ENCODE data around the gene PHYKPL. TPM values are rescaled to one million over a fixed set of nuclear protein-coding genes. Genes with fewer than 3 reads are reported as not detected.

Gene PHYKPL
- total and polyA plus RNA-seq, 7 donors = 26.0 to 121 (median 47.6) TPM

GRCh38 chr5:178252258-178252657 is 19.7 kb upstream of the PHYKPL start:
- TF ChIP-seq EP300 (IDR thresholded peaks at IDR 0.05) (no peak), POLR2AphosphoS5 (IDR thresholded peaks at IDR 0.05) (no peak), CTCF (IDR thresholded peaks at IDR 0.05) (no peak), POLR2A (IDR thresholded peaks at IDR 0.05) (no peak)
- Histone ChIP-seq H3K36me3 (no peaks in the 10 kb centered on the region), H3K27ac (no peak overlapping the region), H3K4me3 (no peak overlapping the region), H3K27me3 (no peaks in the 10 kb centered on the region), H3K9me3 (no peaks in the 10 kb centered on the region), H3K4me1 (no peaks in the 10 kb centered on the region)
- 70 to 79% methylated on average over 8 of the region's 8 CpGs for WGBS, 2 donors
- DNase-seq = no peak
- intact Hi-C loops (cut with DNase I) = no loop called here

DNA sequence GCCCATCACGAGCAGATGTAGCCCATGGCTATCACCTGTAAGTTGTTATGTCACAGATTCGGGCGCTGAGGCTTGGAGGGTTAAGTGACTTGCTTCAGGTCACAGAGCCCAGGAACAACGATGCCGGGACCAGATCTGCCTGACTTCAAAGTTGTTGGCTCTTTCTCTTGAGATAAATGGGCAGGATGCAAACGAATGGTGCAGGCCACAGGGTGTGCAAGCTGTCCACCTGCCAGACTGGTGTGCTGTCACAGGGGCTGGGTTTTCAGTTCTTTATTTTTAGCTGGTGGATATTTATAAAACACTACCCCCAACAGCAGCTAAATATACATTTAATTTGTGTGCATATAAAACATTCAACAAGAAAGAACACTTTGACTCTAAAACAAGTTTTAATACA is 17.7 kb upstream of the PHYKPL start:
- Histone ChIP-seq H3K9me3 (no peaks in the 10 kb centered on the region), H3K4me3 (no peak overlapping the region), H3K36me3 (no peaks in the 10 kb centered on the region), H3K4me1 (no peaks in the 10 kb centered on the region), H3K27me3 (no peaks in the 10 kb centered on the region), H3K27ac (no peak overlapping the region)
- intact Hi-C loops (cut with DNase I) = no loop called here
- 68 to 83% methylated on average over 6 of the region's 6 CpGs for WGBS, 2 donors
- no peak for DNase-seq
- TF ChIP-seq CTCF (IDR thresholded peaks at IDR 0.05) (no peak), POLR2A (IDR thresholded peaks at IDR 0.05) (no peak), POLR2AphosphoS5 (IDR thresholded peaks at IDR 0.05) (no peak), EP300 (IDR thresholded peaks at IDR 0.05) (no peak)

GRCh38 chr5:178249191-178249989 is 16.8 kb upstream of the PHYKPL start:
- H3K9me3 ChIP-seq = no peaks in the 10 kb centered on the region
- no peaks in the 10 kb centered on the region for H3K36me3 ChIP-seq
- WGBS, 2 donors = 61 to 67% methylated on average over 13 of the region's 13 CpGs
- no peak overlapping the region for H3K4me3 ChIP-seq
- intact Hi-C loops (cut with DNase I) = no loop called here
- H3K27ac ChIP-seq = no peak overlapping the region
- DNase-seq = no peak
- H3K4me1 ChIP-seq = no peaks in the 10 kb centered on the region
- TF ChIP-seq EP300 (IDR thresholded peaks at IDR 0.05) (no peak), POLR2A (IDR thresholded peaks at IDR 0.05) (no peak), POLR2AphosphoS5 (IDR thresholded peaks at IDR 0.05) (no peak), CTCF (IDR thresholded peaks at IDR 0.05) (no peak)
- H3K27me3 ChIP-seq = no peaks in the 10 kb centered on the region

GRCh38 chr5:178248750-178249149 is 16.1 kb upstream of the PHYKPL start:
- no peak overlapping the region for H3K27ac ChIP-seq
- no peaks in the 10 kb centered on the region for H3K27me3 ChIP-seq
- no peak for DNase-seq
- H3K36me3 ChIP-seq = no peaks in the 10 kb centered on the region
- H3K4me3 ChIP-seq = no peak overlapping the region
- intact Hi-C loops (cut with DNase I) = no loop called here
- no peaks in the 10 kb centered on the region for H3K4me1 ChIP-seq
- TF ChIP-seq POLR2AphosphoS5 (IDR thresholded peaks at IDR 0.05) (no peak), EP300 (IDR thresholded peaks at IDR 0.05) (no peak), POLR2A (IDR thresholded peaks at IDR 0.05) (no peak), CTCF (IDR thresholded peaks at IDR 0.05) (no peak)
- no peaks in the 10 kb centered on the region for H3K9me3 ChIP-seq
- 87 to 89% methylated on average over 18 of the region's 18 CpGs for WGBS, 2 donors
